ENCODE measurements around the gene LITAF. TPM values are rescaled to one million over a fixed set of nuclear protein-coding genes. Genes with fewer than 3 reads are reported as not detected.
"Not testable (repeated sequence)": the region's sequence is repeated elsewhere in the genome, so short reads cannot be mapped to it uniquely, and the experiment has no call there.

The LITAF gene
- total RNA-seq, 1 donor from 2014 or later: 102 TPM

- intact Hi-C loops (cut with micrococcal nuclease): no loop called here
These were observed 62.5 kb downstream of the LITAF start for GRCh38 chr16:11524098-11524760.

DNA sequence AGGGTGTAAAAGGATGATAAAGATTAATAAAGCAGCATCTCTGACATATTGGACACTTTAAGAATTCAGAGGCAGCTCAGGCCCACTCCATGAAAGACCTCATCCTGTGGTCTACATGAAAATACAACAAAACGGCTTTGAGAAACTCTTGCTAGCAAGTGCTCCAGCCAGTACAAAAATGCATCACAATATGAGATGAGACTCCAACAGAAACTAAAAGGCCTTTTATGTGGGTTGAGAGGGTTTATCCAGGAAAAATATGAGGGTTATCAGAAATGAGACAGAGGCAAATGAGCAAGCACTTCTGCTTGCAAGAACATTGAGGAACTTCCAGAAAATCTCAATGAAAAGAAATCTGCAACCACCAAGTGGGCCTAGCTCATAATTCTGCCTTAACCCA, 65.7 kb downstream of the LITAF start:
- intact Hi-C loops (cut with micrococcal nuclease): no loop called here

GRCh38 chr16:11520442-11520841, 66.3 kb downstream of the LITAF start:
- intact Hi-C loops (cut with micrococcal nuclease): no loop called here

DNA sequence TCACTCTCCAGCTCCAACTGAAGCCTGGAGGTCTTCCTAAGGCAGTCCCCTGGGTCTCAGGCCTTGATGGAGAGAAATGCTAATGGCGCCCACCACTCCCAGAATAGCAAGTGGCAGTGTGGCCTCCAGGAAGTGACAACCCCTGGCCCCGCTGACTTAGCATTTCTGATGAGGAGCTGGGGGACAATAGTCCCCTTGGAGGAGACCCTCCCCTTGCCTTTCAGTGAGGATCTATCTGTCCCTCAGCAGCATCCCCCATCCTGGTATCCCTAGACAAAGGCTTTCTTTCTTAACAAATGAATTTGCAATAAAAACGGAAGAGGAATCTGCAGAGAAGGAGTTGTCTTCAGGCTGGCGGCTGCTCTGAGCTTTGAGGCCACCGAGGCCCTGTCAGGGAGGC, 68.8 kb downstream of the LITAF start:
- intact Hi-C loops (cut with micrococcal nuclease): no loop called here

GRCh38 chr16:11515540-11516430, 70.9 kb downstream of the LITAF start:
- intact Hi-C loops (cut with micrococcal nuclease): no loop called here

- intact Hi-C loops (cut with micrococcal nuclease): no loop called here
These were observed 72.4 kb downstream of the LITAF start for GRCh38 chr16:11514283-11514682.

GRCh38 chr16:11513366-11513765, 73.4 kb downstream of the LITAF start:
- intact Hi-C loops (cut with micrococcal nuclease): not testable (repeated sequence)

DNA sequence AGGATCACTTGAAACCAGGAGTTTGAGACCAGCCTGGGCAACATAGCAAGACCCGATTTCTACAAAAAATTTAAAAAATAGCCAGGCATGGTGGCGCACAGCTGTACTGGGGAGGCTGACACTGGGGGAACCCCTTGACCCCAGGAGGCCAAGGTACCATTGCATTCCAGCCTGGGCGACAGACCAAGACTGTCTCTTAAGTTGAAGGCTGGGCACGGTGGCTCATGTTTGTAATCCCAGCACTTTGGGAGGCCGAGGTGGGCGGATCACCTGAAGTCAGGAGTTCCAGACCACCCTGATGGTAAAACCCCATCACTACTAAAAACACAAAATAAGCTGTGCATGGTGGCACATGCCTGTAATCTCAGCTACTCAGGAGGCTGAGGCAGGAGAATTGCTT, 74.9 kb downstream of the LITAF start:
- intact Hi-C loops (cut with micrococcal nuclease): no loop called here

- intact Hi-C loops (cut with micrococcal nuclease): no loop called here
These were observed 75.4 kb downstream of the LITAF start for GRCh38 chr16:11511328-11511727.

DNA sequence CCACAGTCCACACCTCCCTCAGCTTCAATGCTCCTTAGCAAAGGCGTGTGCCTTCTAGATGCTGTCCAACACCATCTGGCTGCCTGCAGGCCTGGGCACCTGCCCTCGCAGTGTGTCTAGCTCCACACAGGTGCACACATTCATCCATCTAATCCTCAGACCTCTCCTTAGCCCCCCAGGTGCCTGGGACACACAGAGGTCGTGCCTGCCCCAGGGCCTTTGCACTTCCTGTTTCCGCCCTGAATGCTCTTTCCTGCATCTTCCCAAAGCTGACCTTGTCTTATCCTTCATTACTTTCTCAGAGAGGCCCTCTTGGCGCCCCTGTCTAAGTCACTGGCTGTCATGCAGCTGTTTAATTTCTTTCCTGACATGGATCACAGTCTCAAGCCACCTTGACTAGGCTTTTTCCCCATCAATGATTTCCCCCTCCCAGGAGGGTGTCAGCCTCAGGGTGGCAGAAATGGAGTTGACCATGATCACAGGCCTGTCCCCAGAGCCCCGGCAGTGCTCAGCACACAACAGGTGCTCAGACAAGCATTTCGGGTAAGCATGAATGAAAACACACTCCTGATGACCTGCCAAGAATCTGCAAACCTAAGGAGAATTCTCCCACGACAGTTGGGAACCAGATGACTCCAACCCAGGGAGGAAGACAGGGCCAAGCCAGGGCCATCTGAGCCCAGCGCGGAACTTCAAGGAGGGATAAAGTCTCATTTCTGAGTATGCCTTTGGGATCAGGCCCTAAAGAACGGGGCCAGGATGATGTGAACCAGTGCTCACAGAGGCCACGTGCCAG, 76.3 kb downstream of the LITAF start:
- intact Hi-C loops (cut with micrococcal nuclease): no loop called here

GRCh38 chr16:11507991-11508390, 78.7 kb downstream of the LITAF start:
- intact Hi-C loops (cut with micrococcal nuclease): no loop called here

- intact Hi-C loops (cut with micrococcal nuclease): no loop called here
These were observed 79.4 kb downstream of the LITAF start for GRCh38 chr16:11507350-11507749.

DNA sequence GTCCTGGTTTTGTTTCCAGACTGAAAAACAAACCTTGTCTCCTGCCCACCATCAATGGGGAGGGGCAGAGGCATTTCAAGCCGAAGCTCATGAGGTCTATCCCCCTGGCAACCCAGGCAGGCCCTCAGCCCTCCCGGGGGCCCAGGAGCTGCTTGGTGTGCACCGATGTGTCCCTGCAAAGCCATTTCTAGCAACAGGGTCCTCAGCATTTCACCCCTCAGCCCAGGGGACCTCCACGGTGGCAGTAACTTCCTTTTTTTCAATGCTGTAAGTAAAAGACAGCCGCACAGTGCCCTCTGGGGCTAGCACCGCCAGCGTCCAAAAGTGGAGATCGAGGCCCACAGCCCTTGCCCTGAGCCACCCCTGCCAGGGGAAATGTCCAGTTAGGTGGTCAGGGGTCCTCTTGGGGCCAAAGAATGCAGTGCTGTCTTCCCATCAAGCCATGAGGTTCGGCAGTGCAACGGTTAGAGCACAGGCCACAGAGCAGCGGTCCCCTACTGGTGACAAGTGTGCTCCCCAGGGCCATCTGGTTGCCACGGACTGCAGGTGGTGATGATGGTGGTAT, 79.9 kb downstream of the LITAF start:
- intact Hi-C loops (cut with micrococcal nuclease): no loop called here

- intact Hi-C loops (cut with micrococcal nuclease): not testable (repeated sequence)
These were observed 82.5 kb downstream of the LITAF start for GRCh38 chr16:11504261-11504660.

DNA sequence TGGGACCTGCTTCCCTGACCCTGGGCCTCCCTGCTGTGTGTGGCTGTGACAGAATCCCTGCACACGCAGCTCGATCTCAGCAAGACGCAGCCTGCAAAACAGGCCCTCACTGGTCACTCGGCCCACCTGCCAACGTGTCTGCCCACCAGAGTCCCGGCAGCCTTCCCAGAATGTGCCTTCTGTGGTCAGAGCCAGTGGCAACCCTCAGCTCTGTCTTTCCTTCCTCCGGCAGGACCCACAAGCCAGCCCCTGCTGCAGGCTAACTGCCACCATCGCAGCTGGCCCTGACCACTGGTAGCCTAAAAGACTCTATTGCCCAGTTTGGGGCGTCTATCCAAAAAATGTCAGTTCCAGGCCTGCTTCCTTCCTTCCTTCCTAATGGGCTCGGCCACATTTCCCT, 83.2 kb downstream of the LITAF start:
- intact Hi-C loops (cut with micrococcal nuclease): no loop called here

GRCh38 chr16:11502239-11502638, 84.5 kb downstream of the LITAF start:
- intact Hi-C loops (cut with micrococcal nuclease): no loop called here

- intact Hi-C loops (cut with micrococcal nuclease): no loop called here
These were observed 85.1 kb downstream of the LITAF start for GRCh38 chr16:11501632-11502031.

DNA sequence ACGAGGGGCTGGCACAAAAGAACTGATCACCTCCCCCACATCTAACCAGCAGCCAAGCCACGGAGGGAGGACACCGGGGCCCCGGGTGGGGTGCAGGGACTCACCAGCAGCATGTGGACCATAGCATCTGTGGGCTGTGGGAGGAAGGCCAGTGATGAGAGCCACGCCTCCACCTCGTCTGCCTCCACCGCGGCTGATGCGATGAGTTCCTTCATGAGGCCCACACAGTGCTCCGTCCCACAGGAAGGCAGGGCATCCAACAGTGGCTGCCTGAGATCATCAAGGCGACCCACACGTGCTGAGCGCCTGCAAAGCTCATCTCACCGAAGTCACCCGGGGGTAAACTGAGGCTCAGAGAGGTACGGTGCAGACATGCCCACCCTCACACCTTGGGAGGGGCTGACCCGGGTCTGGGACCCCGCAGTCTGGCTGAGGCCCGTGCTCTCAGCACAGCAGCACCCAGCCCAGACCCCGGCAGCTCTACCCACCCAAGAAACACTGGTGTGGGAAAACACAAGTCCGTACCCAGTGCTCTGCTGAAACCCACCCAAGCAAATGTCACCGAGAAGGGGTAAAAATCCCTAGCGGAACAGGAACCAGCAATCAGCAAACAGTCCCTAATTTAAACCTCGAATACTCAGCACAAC, 85.9 kb downstream of the LITAF start:
- intact Hi-C loops (cut with micrococcal nuclease): no loop called here

- intact Hi-C loops (cut with micrococcal nuclease): no loop called here
These were observed 87.2 kb downstream of the LITAF start for GRCh38 chr16:11499295-11500089.

DNA sequence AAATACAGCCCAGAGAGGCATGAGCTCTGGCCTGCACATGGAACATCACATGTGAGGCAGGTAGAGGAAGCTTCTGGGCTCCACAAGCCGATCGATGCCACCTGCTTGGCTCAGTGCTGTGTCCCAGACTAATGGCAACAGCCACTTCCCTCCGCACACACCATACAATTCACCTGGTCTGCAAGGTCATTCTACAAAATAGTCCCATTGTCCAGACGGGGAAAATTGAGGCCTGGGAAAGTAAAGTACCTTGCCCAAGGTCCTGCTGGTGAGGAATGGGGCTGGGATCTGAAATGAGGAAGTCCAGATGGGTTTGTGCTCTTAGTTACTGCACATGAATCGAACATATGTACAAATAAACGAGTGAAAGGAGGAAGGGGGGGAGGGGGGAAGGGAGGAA, 88.0 kb downstream of the LITAF start:
- intact Hi-C loops (cut with micrococcal nuclease): no loop called here

Data from T-helper 2 cell treated with Interferon-gamma antibody and Interleukin-4, amounts not matched to agents 100 ng/mL and 5 ng/mL, for 36 hours (primary cell).